Left lung (tissue), 10 donors: ENCODE data around the gene LHFPL2. TPM values are rescaled to one million over a fixed set of nuclear protein-coding genes. Genes with fewer than 3 reads are reported as not detected.

Source experiments
- ATAC-seq: fragments of 200-7000 bp; cut with Tn5 transposase; one replicate; pipeline ENCODE4 v1.9.1; 2020; ENCODE audit warnings: moderate library complexity
- DNase-seq, 4 donors: peaks; one replicate each; pipeline ENCODE4 v3.0.0-alpha.2; 2013 to 2020
- H3K27ac ChIP-seq, 2 donors: fragments of 200-600 bp; sonication (generic) in 1 of 2; one replicate each; pipeline versions ENCODE4 v1.5.0 to v1.8.0; 2020 to 2021
- H3K27me3 ChIP-seq, 2 donors: fragments of 200-600 bp; sonication (generic) in 1 of 2; one replicate each; pipeline versions ENCODE4 v1.5.0 to v1.8.0; 2020 to 2021
- H3K36me3 ChIP-seq, 2 donors: fragments of 200-600 bp; sonication (generic) in 1 of 2; one replicate each; pipeline versions ENCODE4 v1.5.0 to v1.8.0; 2020 to 2021
- H3K4me1 ChIP-seq, 2 donors: fragments of 200-600 bp; one replicate each; pipeline ENCODE4 v1.8.0; 2021
- H3K4me3 ChIP-seq, 2 donors: fragments of 200-600 bp; sonication (generic) in 1 of 2; one replicate each; pipeline versions ENCODE4 v1.5.0 to v1.8.0; 2020 to 2021; ENCODE audit warnings: mild to moderate bottlenecking in 1 of 2
- H3K9me3 ChIP-seq, 2 donors: fragments of 200-600 bp; sonication (generic) in 1 of 2; one replicate each; pipeline versions ENCODE4 v1.5.0 to v1.8.0; 2020 to 2021
- intact Hi-C, 2 donors: fragments of 100-400 bp; cut with DNase I; formaldehyde crosslinking; loops; one replicate each; pipeline versions ENCODE4 v1.11.2 to v1.14.2; 2022
- polyA plus RNA-seq, 6 donors: library from polyadenylated mRNA; unstranded; fragments of 120-200 nt; gene quantifications; one replicate each; pipeline ENCODE4 v1.2.1, GENCODE V29; 2013; ENCODE audit not compliant: insufficient read length in 6 of 6
- total RNA-seq, 2 donors: library from RNA; stranded (reverse); fragmentation: NEBNext Ultra II Directional; extraction: Animal tissue kit (Norgen Biotek cat#: 25700); gene quantifications; one replicate each; pipeline ENCODE4 v1.2.1, GENCODE V29; 2021
- TF ChIP-seq, protein P1 (sequence below), 2 donors: fragments of 200-600 bp; sonication (generic) in 1 of 2; IDR thresholded peaks; one replicate each; pipeline versions ENCODE4 v1.5.0 to v1.8.0; 2021; ENCODE audit warnings: antibody characterized with exemption in 2 of 2
- donor health status: DM: no; HTN: yes; CAD: no.
- donor health status: DM: no; HTN: no; CAD: no.

The LHFPL2 gene
- total and polyA plus RNA-seq, 8 donors = 39.6 to 89.9 (median 48.9) TPM

DNA sequence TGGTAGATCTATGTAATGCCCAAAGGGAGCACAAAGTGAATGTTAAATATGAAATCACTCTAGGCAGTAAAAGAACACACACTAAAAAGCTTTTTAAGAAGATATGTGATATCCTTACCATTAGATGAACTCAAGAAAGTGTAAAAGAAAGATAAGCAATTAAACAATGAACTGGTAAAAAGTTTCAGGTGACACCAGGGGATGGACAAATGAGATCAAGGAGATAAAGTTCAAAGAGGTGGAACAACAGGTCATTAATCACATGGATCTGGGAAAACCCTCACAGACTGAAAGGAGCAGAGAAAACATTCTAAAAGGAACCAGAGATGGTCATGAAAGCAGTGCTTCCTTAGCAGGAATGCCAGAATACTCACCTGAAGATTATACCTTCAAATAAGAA, 40.7 kb downstream of the LHFPL2 start:
- H3K9me3 ChIP-seq = no peaks in the 10 kb centered on the region
- H3K27me3 ChIP-seq = no peaks in the 10 kb centered on the region
- DNase-seq (no peak), ATAC-seq (no peak)
- no peak overlapping the region for H3K4me3 ChIP-seq
- no peaks in the 10 kb centered on the region for H3K36me3 ChIP-seq
- H3K4me1 ChIP-seq = no peaks in the 10 kb centered on the region
- H3K27ac ChIP-seq = no peak overlapping the region
- TF ChIP-seq, protein P1, sequence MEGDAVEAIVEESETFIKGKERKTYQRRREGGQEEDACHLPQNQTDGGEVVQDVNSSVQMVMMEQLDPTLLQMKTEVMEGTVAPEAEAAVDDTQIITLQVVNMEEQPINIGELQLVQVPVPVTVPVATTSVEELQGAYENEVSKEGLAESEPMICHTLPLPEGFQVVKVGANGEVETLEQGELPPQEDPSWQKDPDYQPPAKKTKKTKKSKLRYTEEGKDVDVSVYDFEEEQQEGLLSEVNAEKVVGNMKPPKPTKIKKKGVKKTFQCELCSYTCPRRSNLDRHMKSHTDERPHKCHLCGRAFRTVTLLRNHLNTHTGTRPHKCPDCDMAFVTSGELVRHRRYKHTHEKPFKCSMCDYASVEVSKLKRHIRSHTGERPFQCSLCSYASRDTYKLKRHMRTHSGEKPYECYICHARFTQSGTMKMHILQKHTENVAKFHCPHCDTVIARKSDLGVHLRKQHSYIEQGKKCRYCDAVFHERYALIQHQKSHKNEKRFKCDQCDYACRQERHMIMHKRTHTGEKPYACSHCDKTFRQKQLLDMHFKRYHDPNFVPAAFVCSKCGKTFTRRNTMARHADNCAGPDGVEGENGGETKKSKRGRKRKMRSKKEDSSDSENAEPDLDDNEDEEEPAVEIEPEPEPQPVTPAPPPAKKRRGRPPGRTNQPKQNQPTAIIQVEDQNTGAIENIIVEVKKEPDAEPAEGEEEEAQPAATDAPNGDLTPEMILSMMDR (IDR thresholded peaks at IDR 0.05) = no peak
- intact Hi-C loops = no loop called here

DNA sequence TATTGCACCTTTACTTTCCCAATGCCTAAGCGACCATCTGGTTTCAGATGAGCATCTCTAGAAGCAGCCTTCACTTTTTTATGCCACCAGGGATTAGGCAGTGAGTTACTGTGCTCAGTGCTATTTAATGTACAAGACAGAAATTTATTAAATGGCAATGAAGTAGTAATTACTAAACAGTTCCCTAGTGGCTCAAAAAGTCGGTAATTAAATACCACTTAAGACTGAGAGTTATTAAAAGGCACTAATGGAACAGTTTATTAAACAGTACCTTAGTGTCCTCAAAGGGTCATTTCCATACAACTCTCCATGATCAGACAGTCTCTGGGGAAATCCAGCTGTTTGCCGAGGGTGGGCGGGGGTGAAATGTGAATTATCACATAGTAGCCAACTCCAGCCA, 42.3 kb downstream of the LHFPL2 start:
- TF ChIP-seq, protein P1 (IDR thresholded peaks at IDR 0.05) = no peak
- ATAC-seq (no peak), DNase-seq (no peak)
- Histone ChIP-seq H3K27me3 (no peaks in the 10 kb centered on the region), H3K4me1 (no peaks in the 10 kb centered on the region), H3K9me3 (no peaks in the 10 kb centered on the region), H3K27ac (no peak overlapping the region), H3K36me3 (no peaks in the 10 kb centered on the region), H3K4me3 (no peak overlapping the region)
- intact Hi-C loops = no loop called here

DNA sequence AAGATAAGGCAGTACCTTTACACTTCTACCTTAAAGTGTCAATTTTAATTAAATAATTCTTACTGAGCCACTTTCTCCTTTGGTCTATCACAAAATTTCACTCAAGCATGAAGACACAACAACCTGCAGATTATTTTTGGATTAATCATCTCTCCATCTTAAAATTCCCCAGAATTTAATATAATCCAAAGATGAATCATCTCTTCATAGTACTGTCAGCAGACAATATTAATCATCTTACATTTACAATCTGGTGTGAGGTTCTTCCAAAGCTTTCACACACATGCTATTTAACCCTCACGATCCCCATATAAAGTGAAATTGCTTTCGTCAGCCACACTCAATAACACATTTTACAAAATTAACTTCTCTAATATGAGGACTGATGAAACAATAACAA, 43.0 kb downstream of the LHFPL2 start:
- Histone ChIP-seq H3K27ac (no peak overlapping the region), H3K9me3 (no peaks in the 10 kb centered on the region), H3K27me3 (no peaks in the 10 kb centered on the region), H3K4me1 (no peaks in the 10 kb centered on the region), H3K36me3 (no peaks in the 10 kb centered on the region), H3K4me3 (no peak overlapping the region)
- no peak for ATAC-seq
- TF ChIP-seq, protein P1 (IDR thresholded peaks at IDR 0.05) = no peak
- intact Hi-C loops = no loop called here
- DNase-seq = no peak

DNA sequence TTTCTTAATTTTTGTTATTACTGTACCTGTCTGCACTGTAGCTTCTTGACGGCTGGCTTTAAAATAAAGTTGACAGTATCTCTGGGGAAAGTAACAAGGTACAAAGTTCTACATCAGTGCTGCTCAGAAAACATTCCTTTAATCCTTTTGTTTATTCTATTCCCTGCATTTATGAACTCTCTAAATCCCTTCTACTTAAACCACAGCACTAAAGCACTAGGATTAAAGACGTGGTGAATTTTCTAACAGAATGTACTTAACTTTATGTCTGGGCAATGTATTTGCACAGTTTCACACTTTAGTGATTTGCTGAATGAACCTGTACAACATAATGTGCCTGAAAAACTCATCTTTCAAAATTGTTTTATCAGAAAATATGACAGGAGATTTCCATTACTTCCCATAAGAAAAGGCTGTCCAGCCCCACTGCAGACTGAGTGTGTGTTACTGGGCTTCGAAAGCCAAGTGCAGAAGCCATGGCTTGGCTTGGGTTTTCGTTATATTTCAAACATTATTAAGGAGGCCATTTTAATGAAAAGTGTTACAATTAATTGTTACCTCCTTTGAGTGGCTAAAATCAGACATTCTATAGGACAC, 43.8 kb downstream of the LHFPL2 start:
- ATAC-seq = no peak

DNA sequence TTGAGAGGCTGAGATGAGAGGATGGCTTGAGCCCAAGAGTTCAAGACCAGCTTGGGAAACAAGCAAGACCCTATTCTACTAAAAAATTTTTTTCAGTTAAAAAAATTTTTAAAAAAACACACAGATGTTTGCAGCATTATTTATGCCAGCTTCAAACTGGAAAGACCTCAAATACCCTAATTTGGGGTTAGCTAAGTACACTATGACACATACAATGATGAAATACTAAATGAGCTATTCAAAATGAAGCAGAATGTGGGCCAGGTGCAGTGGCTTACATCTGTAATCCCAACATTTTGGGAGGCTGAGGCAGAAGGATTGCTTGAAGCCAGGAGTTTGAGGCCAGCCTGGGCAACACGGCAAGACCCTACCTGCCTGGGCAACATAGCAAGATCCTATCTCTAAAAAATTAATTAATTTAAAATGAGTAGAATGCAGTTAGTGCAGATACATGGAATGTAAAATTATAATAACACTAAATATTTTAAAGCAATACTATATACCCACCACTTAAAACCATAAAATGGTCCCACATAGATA, 44.9 kb downstream of the LHFPL2 start:
- H3K27ac ChIP-seq = no peak overlapping the region
- H3K4me3 ChIP-seq = no peak overlapping the region
- H3K27me3 ChIP-seq = no peaks in the 10 kb centered on the region
- intact Hi-C loops = no loop called here
- DNase-seq (no peak), ATAC-seq (no peak)
- H3K36me3 ChIP-seq = no peaks in the 10 kb centered on the region
- TF ChIP-seq, protein P1 (IDR thresholded peaks at IDR 0.05) = no peak
- H3K4me1 ChIP-seq = no peaks in the 10 kb centered on the region
- no peaks in the 10 kb centered on the region for H3K9me3 ChIP-seq

More for the DNA sequence above, 43.8 kb downstream of the LHFPL2 start:
- intact Hi-C loops = no loop called here
- no peak for DNase-seq
- no peak overlapping the region for H3K4me3 ChIP-seq
- no peaks in the 10 kb centered on the region for H3K4me1 ChIP-seq
- no peaks in the 10 kb centered on the region for H3K27me3 ChIP-seq
- no peaks in the 10 kb centered on the region for H3K36me3 ChIP-seq
- TF ChIP-seq, protein P1 (IDR thresholded peaks at IDR 0.05) = no peak
- H3K9me3 ChIP-seq = no peaks in the 10 kb centered on the region
- no peak overlapping the region for H3K27ac ChIP-seq
